ENCODE data around the gene ABHD17A.

GRCh38 chr19:1855828-1856255 lies 29.5 kb downstream of the ABHD17A start:
- TF ChIP-seq CTCF (IDR thresholded peaks at IDR 0.05) (no peak), POLR2AphosphoS5 (IDR thresholded peaks at IDR 0.05) (no peak)
